H9 (cell line): ENCODE results near the gene TKTL1. TPM values are rescaled to one million over a fixed set of nuclear protein-coding genes. Genes with fewer than 3 reads are reported as not detected.

Experiments
- DNase-seq: peaks from one replicate; pipeline ENCODE4 v3.0.0-alpha.2; 2017
- H2AFZ ChIP-seq: one replicate; pipeline ENCODE4 v1.6.1; 2013; ENCODE audit warnings: mild to moderate bottlenecking, low read length, control low read depth, moderate library complexity
- H2AK5ac ChIP-seq: 2 replicates; pipeline ENCODE4 v1.6.1; 2013; ENCODE audit warnings: low read length, control low read depth, mixed read lengths; ENCODE audit not compliant: insufficient read length
- H2BK120ac ChIP-seq: one replicate; pipeline ENCODE4 v1.6.1; 2013; ENCODE audit warnings: low read depth, mild to moderate bottlenecking, low read length, control low read depth, inconsistent platforms; ENCODE audit not compliant: poor library complexity, severe bottlenecking
- H2BK12ac ChIP-seq: 2 replicates; pipeline ENCODE4 v1.6.1; 2013; ENCODE audit warnings: low read length, control low read depth, mixed read lengths, low read depth; ENCODE audit not compliant: insufficient read length
- H2BK15ac ChIP-seq: 2 replicates; pipeline ENCODE4 v1.6.1; 2013; ENCODE audit warnings: low read depth, low read length, control low read depth
- H2BK20ac ChIP-seq: one replicate; pipeline ENCODE4 v1.6.1; 2013; ENCODE audit warnings: low read depth, mild to moderate bottlenecking, low read length, control low read depth, inconsistent platforms; ENCODE audit not compliant: poor library complexity, severe bottlenecking
- H2BK5ac ChIP-seq: 2 replicates; pipeline ENCODE4 v1.6.1; 2013; ENCODE audit warnings: low read length, control low read depth, mixed read lengths; ENCODE audit not compliant: insufficient read length
- H3K14ac ChIP-seq: 2 replicates; pipeline ENCODE4 v1.6.1; 2013; ENCODE audit warnings: low read length, control low read depth; ENCODE audit not compliant: insufficient read depth
- H3K18ac ChIP-seq: 2 replicates; pipeline ENCODE4 v1.6.1; 2013; ENCODE audit warnings: low read depth, mild to moderate bottlenecking, mixed read lengths, low read length, control low read depth; ENCODE audit not compliant: insufficient read length
- H3K23ac ChIP-seq: 2 replicates; pipeline ENCODE4 v1.6.1; 2013; ENCODE audit warnings: low read length, control low read depth, mixed read lengths, low read depth; ENCODE audit not compliant: insufficient read length
- H3K23me2 ChIP-seq: 2 replicates; pipeline ENCODE4 v1.6.1; 2013; ENCODE audit warnings: low read depth, mild to moderate bottlenecking, mixed read lengths, low read length, control low read depth; ENCODE audit not compliant: insufficient read length, poor library complexity, severe bottlenecking
- H3K27ac ChIP-seq: 2 replicates; pipeline ENCODE4 v1.5.1; 2013; ENCODE audit warnings: low read length, control low read depth, mixed read lengths, low read depth; ENCODE audit not compliant: insufficient read length
- H3K27me3 ChIP-seq: 2 replicates; pipeline ENCODE4 v1.6.1; 2013; ENCODE audit warnings: low read length, control low read depth, inconsistent platforms; ENCODE audit not compliant: insufficient read depth
- H3K4ac ChIP-seq: 2 replicates; pipeline ENCODE4 v1.6.1; 2013; ENCODE audit warnings: low read depth, mild to moderate bottlenecking, control low read depth, inconsistent platforms, low read length, moderate library complexity
- H3K4me1 ChIP-seq: 2 replicates; pipeline ENCODE4 v1.6.1; 2013; ENCODE audit warnings: low read length, control low read depth, inconsistent platforms; ENCODE audit not compliant: insufficient read depth
- H3K4me2 ChIP-seq: 2 replicates; pipeline ENCODE4 v1.6.1; 2013; ENCODE audit warnings: low read length, control low read depth, mixed read lengths; ENCODE audit not compliant: insufficient read length, insufficient read depth
- H3K56ac ChIP-seq: 2 replicates; pipeline ENCODE4 v1.6.1; 2013; ENCODE audit warnings: low read depth, mild to moderate bottlenecking, mixed read lengths, low read length, control low read depth; ENCODE audit not compliant: insufficient read length
- H3K79me1 ChIP-seq: 2 replicates; pipeline ENCODE4 v1.6.1; 2013; ENCODE audit warnings: low read depth, mild to moderate bottlenecking, moderate library complexity, low read length, control low read depth, inconsistent platforms; ENCODE audit not compliant: insufficient read depth, poor library complexity, severe bottlenecking
- H3K79me2 ChIP-seq: 2 replicates; pipeline ENCODE4 v1.6.1; 2013; ENCODE audit warnings: low read length, control low read depth, inconsistent platforms; ENCODE audit not compliant: insufficient read depth
- H3K9ac ChIP-seq: 2 replicates; pipeline ENCODE4 v1.6.1; 2013; ENCODE audit warnings: low read length, control low read depth, mixed read lengths; ENCODE audit not compliant: insufficient read length; ENCODE audit errors: extremely low read depth
- H3K9me3 ChIP-seq: one replicate; pipeline ENCODE4 v1.6.1; 2013; ENCODE audit warnings: low read depth, low read length, inconsistent platforms; ENCODE audit not compliant: control insufficient read depth
- H3T11ph ChIP-seq: one replicate; pipeline ENCODE4 v1.6.1; 2013; ENCODE audit warnings: mild to moderate bottlenecking, low read length, control low read depth, inconsistent platforms
- H4K20me1 ChIP-seq: one replicate; pipeline ENCODE4 v1.6.1; 2013; ENCODE audit not compliant: control insufficient read depth, insufficient read length, insufficient read depth
- H4K5ac ChIP-seq: 2 replicates; pipeline ENCODE4 v1.6.1; 2013; ENCODE audit warnings: low read depth, mild to moderate bottlenecking, mixed read lengths, low read length, control low read depth; ENCODE audit not compliant: insufficient read length
- H4K8ac ChIP-seq: replicated peaks from 2 replicates; pipeline ENCODE4 v1.6.1; 2013; ENCODE audit warnings: low read length, control low read depth, mixed read lengths, low read depth; ENCODE audit not compliant: insufficient read length
- H4K91ac ChIP-seq: 2 replicates; pipeline ENCODE4 v1.6.1; 2013; ENCODE audit warnings: low read depth, mild to moderate bottlenecking, moderate library complexity, mixed read lengths, low read length, control low read depth; ENCODE audit not compliant: insufficient read length
- H3K27ac Mint-ChIP-seq, 3 experiments: 2 replicates in 2 of 3; 3 replicates in 1 of 3; pipeline ENCODE4 v1.8.0; 2020 to 2021; ENCODE audit warnings: mixed read lengths in 3 of 3, mild to moderate bottlenecking in 1 of 3, moderate library complexity in 1 of 3
- H3K27me3 Mint-ChIP-seq: 2 replicates; pipeline ENCODE4 v1.8.0; 2021; ENCODE audit warnings: low read depth, mild to moderate bottlenecking, moderate library complexity, mixed read lengths
- H3K36me3 Mint-ChIP-seq, 3 experiments: 2 replicates in 2 of 3; 3 replicates in 1 of 3; pipeline ENCODE4 v1.8.0; 2020 to 2021; ENCODE audit warnings: low read depth in 3 of 3, mixed read lengths in 3 of 3; ENCODE audit not compliant: insufficient read depth in 1 of 3
- H3K4me1 Mint-ChIP-seq, 2 experiments: 2 replicates each; pipeline ENCODE4 v1.8.0; 2020; ENCODE audit warnings: mixed read lengths in 2 of 2
- H3K4me3 Mint-ChIP-seq, 2 experiments: 2 replicates in 1 of 2; 3 replicates in 1 of 2; pipeline ENCODE4 v1.8.0; 2020 to 2021; ENCODE audit warnings: mild to moderate bottlenecking in 2 of 2, mixed read lengths in 2 of 2, moderate library complexity in 1 of 2
- H3K9me3 Mint-ChIP-seq, 2 experiments: 2 replicates in 1 of 2; 3 replicates in 1 of 2; pipeline ENCODE4 v1.8.0; 2020; ENCODE audit warnings: mild to moderate bottlenecking in 2 of 2, mixed read lengths in 2 of 2, moderate library complexity in 1 of 2
- WGBS: extraction: QIAGEN DNeasy Blood & Tissue Kit; methylation state at CpG from one replicate; pipeline ENCODE4 v1.1.7; 2013; ENCODE audit warnings: missing lambda C conversion rate, low lambda C conversion rate, mixed read lengths; ENCODE audit not compliant: insufficient read length; ENCODE audit errors: extremely low coverage; 5-methylcytosine and 5-hydroxymethylcytosine counted together
- total RNA-seq: library from RNA; stranded (reverse); gene quantifications from 2 replicates; pipeline ENCODE4 v1.2.1, GENCODE V29; 2021
- TF ChIP-seq, protein P1 (sequence below): fragments of 200-600 bp; sonication (generic); conservative IDR thresholded peaks from 3 replicates; pipeline ENCODE4 v1.8.0; 2021; ENCODE audit warnings: antibody characterized with exemption, mild to moderate bottlenecking

Gene TKTL1
- total RNA-seq, 1 experiment from 2014 or later, result not detected

DNA sequence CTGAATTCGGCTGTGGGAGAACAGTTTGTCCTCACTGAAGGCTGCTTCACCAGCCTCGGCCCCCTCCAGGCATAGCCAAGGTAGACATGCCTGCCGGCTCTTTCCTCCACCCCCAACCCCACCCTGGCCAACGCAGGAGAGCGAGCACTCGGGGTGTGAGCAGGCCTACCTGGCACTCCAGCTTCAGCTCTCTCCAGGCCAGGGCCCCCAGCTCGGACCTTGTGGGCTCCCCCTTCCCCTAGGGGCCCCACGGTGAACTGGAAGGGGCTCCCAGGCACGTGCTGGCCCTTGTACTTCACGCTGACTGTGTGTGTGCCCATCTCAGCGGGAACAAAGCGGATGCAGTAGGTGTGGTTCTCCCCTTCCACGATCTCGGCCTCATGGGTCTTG is 56.4 kb downstream of the TKTL1 start:
- Histone ChIP-seq H3K9ac (no peak overlapping the region), H4K8ac (no peak overlapping the region), H4K91ac (no peak overlapping the region), H3K27me3 (no peaks in the 10 kb centered on the region), H2BK5ac (no peak overlapping the region), H4K5ac (no peak overlapping the region), H3K4ac (no peak overlapping the region), H3K23ac (no peak overlapping the region), H3K18ac (no peak overlapping the region), H3K4me2 (no peak overlapping the region), H3K9me3 (peaks cover 26% of the 10 kb centered on the region), H3K14ac (no peak overlapping the region), H2BK15ac (no peak overlapping the region), H3K79me2 (no peaks in the 10 kb centered on the region), H2BK120ac (no peak overlapping the region), H3K23me2 (no peaks in the 10 kb centered on the region), H3T11ph (no peak overlapping the region), H2AFZ (no peak overlapping the region), H2BK12ac (no peak overlapping the region), H3K27ac (no peak overlapping the region), H3K56ac (no peak overlapping the region), H2AK5ac (no peak overlapping the region), H3K79me1 (no peaks in the 10 kb centered on the region), H2BK20ac (no peak overlapping the region), H3K4me1 (no peaks in the 10 kb centered on the region), H4K20me1 (peaks cover 6% of the 10 kb centered on the region)
- Mint-ChIP-seq H3K27ac (no peak overlapping the region), H3K9me3 (peaks cover 48 to 58% of the 10 kb centered on the region in 2 experiments), H3K36me3 (peaks cover 31 to 79% (median 63%) of the 10 kb centered on the region in 3 experiments), H3K4me3 (no peak overlapping the region), H3K27me3 (peaks cover 5% of the 10 kb centered on the region), H3K4me1 (peaks cover 0 to 5% of the 10 kb centered on the region in 2 experiments; a peak in 2 of 4 replicates)
- TF ChIP-seq, protein P1, sequence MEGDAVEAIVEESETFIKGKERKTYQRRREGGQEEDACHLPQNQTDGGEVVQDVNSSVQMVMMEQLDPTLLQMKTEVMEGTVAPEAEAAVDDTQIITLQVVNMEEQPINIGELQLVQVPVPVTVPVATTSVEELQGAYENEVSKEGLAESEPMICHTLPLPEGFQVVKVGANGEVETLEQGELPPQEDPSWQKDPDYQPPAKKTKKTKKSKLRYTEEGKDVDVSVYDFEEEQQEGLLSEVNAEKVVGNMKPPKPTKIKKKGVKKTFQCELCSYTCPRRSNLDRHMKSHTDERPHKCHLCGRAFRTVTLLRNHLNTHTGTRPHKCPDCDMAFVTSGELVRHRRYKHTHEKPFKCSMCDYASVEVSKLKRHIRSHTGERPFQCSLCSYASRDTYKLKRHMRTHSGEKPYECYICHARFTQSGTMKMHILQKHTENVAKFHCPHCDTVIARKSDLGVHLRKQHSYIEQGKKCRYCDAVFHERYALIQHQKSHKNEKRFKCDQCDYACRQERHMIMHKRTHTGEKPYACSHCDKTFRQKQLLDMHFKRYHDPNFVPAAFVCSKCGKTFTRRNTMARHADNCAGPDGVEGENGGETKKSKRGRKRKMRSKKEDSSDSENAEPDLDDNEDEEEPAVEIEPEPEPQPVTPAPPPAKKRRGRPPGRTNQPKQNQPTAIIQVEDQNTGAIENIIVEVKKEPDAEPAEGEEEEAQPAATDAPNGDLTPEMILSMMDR, result no peak
- no CpG with 5 or more reads among the region's 14 CpGs for WGBS
- no peak for DNase-seq
